GM19395 (cell line): ENCODE results near the gene CSH2.
"Not testable (repeated sequence)": the region's sequence is repeated elsewhere in the genome, so short reads cannot be mapped to it uniquely, and the experiment has no call there.

ENCODE experiments used
- ATAC-seq: cut with Tn5 transposase; IDR thresholded peaks from one replicate; pipeline ENCODE4 v1.9.1; 2021; ENCODE audit warnings: mild to moderate bottlenecking, moderate library complexity; ENCODE audit not compliant: unreplicated experiment

CSH2 gene

GRCh38 chr17:63856425-63856824, 17.1 kb downstream of the CSH2 start:
- not testable (repeated sequence) for ATAC-seq

DNA sequence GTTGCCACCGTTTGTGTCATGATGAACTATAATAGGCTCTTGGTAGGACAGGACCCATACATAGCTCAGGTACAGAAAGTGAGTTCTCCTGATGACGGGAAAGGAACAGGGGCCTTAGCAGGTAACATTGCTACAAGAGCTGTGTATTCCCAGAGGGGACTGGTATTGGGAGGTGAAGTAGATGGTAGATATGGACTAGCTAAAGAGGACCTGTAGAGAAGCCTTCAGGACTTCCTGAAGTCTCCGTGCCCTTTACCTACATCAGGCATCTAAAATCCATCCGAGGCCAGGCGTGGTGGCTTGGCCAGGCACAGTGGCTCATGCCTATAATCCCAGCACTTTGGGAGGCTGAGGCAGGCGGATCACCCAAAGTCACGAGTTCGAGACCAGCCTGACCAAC, 18.3 kb downstream of the CSH2 start:
- no peak for ATAC-seq

DNA sequence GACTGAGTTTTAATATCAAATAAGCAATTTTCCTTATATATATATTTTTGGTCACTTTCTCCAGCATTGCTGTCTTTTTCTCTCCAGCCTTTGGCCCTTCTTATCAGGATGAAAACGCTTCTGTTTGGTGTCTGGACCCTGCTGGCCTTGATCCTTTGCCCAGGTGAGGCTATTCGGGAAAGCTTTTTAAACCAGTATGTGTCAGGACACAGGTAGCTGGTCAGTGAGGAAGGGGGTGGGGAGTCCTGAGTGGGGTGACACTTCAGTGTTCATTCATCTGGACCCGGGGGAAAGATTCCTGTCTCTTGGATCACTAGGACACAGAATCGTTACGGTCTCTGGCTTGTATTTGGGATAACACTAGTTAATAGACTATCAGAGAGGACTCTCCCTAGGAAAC, 18.8 kb downstream of the CSH2 start:
- ATAC-seq: no peak

DNA sequence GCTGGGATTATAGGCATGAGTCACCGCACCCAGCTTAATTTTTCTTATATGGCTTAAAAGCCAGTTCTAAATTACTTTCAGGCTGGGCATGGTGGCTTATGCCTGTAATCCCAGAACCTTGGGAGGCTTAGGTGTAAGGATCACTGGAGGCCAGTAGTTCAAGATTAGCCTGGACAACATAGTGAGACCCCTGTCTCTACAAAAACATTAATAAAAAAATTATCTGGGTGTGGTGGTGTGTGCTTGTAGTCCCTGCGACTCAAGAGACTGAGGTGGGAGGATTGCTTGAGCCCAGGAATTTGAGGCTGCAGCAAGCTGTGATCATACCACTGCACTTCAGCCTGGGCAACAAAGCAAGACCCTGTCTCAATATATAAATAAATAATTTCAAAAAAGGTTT, 20.2 kb downstream of the CSH2 start:
- ATAC-seq: no peak

DNA sequence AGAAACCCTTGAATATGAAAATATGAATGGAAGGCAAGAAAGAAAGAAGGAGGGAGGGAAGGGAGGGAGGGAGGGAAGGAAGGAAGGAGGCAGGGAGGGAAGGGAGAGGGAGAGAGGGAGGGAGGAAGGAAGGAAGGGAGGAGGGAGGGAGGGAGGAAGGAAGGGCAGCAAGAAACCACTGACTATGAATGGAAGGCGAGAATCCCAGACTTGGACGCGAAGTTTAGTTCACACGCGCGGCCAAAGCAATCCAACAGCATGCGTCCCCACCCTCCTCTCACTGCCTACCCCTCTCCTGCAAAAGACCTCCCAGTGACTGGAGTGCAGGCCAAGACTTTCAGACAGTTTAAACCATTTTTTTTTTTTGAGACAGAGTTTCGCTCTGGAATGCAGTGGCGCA, 23.1 kb downstream of the CSH2 start:
- no peak for ATAC-seq

DNA sequence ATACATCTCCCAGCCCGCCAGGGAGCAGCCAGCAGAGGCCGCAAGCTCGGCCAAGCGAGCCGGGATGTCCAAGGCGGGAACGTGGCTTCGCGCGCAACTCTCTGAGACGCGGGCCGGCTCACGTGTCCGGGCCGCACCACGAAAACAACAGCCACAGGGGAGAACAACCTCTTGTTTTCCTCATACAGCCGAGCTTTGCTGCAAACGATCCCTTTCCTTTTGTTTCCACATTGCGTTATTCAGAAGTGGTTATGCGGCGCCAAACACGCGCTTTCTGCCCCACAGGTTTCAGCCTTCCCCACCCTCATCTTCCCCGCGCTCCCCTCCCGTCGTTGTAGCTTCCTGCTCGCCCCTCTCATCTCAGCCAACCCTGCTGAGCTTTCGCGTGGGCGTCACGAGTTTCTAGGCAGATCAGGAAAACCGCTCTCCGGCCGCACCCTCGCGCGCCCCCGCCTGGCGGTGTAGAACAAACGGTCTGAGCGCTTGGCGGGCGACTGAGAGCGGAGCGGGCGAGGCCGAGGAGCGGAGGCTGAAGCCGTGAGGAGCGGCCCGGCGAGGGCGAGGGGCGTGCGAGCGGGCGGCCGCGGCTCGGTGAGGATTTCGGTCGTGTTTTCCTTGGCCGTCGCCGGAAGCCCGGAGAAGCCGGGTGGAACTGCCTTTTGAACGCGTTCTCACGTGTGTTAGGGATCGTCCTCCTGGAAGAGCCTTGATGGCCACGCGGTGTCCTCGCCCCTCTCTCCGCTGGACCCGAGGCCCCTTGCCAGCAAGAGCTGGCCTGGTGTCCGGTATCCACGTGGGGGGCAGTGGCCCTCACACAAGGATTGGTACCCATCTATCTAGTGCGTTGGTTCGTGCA, 24.4 kb downstream of the CSH2 start:
- ATAC-seq: peak; percentile 91

DNA sequence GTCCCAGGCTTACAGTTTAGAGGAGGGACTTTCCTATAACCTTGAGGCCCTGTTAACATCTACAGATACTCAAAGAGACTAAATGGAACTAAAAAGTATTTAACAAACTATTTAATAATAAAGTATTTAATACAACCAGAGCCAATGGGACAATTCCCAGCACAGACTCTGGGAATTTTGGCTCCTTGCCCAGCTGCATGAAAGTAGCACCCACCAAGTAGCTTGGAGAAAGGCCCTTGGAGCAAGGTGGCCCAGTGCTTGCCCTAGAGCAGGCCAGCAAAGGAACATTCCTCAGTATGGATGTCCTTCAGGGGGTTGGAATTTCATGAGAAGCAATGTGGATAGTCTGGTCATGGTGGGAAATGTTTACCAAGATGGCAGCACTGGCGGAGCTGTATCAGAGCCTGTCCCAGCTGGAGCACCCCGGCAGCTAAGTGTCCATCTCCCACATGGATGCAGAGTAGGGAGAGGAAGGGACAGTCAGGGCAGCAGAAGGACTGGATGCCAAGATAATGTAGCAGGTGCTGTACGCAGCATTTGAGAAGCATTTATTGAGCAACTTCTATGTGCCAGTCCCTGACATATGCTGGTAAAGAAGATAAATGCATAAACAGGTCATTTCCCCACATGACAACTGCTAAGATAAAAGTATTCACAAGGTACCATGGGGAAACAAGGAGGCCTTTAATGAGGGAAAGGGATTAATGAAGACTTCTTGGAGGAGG, 25.8 kb downstream of the CSH2 start:
- no peak for ATAC-seq

GRCh38 chr17:63845509-63845908, 28.0 kb downstream of the CSH2 start:
- ATAC-seq: no peak

GRCh38 chr17:63843910-63844677, 29.4 kb downstream of the CSH2 start:
- no peak for ATAC-seq

DNA sequence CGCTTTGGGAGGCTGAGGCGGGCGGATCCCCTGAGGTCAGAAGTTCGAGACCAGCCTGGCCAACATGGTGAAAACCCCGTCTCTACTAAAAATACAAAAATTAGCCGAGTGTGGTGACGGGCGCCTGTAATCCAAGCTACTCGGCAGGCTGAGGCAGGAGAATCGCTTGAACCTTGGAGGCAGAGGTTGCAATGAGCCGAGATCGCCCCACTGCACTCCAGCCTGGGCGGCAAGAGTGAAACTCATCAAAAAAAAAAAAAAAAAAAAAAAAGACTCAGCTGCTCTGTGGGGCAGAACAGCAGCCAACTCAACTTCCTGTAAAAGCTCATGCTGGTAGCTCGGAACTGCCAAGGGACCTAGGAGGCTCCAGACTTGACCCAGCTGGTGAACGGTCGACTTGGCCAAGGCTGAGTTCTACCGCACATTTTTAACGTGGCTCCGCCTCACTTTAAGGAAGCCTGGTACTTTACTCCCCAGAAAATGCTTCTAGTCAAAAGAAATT, 30.0 kb downstream of the CSH2 start:
- ATAC-seq: not testable (repeated sequence)

DNA sequence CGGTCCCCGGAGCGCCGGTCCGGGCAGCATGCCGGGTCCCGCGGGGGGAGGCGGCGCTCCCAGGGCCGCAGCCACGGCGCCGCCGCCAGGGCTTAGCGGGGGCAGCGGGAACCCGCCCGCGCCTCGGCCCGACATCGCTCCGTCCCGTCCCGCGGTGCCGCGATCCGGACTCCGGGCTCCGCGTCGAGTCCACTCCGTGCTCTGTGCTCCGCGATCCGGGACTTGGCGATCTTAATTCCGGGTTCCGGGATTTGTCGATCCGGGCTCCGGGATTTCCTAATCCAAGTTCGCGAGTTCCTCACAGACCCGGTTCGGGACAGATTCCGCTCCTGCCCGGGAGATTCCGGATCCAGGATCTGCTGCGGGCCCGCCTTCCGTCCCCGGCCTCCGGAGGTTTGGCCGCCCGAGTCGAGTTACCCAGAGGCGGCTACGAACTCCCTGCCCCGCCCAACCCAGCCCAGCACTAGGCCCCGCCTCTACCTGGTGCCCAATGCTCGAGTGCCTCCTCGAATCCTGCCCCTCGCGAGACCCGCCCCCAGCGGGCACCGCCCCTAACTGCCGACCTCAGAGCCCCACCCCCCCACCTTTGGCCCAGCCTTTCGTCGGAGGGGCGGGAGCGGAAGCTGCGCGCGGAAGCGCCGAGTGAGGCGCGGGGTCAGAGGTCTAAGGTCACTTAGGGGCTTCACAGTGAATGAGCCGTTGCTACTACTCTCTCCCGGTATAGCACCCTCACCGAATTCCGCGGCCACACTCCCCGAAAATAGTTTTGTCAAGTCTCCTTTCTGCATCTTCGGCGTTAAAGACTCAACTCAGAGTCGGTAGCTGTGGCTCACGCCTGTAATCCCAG, 30.7 kb downstream of the CSH2 start, which contains the start of gene SMARCD2:
TSS of gene SMARCD2 (minus strand) at position 146 of the 847 bp plus-strand sequence. CDS start at position 135, 11 bp downstream.
- ATAC-seq: peak; percentile 74

DNA sequence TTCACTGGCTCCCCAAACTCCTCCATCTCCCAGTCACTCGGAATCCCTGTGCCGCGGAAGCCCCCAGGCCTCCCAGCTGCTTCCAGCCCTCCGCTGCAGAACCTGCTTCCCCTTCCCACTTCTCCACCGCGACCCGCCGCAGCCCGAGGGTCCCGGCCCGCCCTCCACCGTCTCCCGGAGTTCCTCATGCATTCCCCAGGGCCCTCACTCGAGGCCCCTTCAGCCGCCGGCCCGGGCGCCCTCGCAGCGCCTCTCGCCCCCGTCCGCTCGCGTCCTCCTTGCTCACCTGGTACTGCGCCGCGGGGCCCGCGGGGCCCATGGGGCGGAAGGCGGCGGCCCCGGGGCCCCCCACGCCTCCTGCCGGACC, 31.3 kb downstream of the CSH2 start:
- peak; percentile 31 for ATAC-seq

DNA sequence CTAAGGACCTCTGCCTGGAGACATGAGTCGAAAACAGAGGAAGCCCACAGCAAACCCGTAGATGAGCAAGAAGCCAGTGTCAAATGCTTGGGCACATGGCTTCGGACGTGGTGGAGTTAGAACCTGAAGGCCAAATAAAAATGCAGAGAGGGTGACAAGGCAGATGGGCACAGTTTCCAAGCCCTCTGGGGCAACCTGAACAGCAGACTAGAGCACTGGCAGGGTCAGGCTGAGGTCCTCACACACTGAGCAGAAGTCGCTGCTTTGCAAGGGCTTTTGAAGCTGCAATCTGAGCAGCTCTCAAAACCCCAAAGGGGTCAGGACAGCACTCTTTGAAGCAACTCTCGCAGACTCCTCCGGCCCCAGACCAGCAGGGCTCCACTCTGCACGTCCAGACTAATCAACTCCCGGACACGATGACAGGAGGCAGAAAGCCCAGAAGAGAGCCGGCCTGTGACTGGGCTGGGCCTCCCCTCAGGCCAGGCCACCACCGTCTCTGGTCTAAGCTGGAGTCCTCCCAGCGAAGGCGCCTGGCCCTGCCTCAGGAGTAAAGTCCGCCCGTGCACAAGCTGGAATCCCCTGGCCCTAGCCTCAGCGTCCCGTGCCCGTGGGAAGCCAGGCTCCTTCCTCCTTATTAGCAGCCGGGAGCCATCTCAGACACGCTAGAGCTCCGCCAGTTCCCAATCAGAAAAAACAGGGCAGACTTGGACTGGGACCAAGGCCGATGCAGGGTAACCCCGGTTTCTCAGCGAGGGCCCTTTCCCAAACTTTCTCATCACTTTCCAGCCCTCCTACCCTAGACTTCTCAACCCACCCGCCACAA, 31.9 kb downstream of the CSH2 start:
- no peak for ATAC-seq

DNA sequence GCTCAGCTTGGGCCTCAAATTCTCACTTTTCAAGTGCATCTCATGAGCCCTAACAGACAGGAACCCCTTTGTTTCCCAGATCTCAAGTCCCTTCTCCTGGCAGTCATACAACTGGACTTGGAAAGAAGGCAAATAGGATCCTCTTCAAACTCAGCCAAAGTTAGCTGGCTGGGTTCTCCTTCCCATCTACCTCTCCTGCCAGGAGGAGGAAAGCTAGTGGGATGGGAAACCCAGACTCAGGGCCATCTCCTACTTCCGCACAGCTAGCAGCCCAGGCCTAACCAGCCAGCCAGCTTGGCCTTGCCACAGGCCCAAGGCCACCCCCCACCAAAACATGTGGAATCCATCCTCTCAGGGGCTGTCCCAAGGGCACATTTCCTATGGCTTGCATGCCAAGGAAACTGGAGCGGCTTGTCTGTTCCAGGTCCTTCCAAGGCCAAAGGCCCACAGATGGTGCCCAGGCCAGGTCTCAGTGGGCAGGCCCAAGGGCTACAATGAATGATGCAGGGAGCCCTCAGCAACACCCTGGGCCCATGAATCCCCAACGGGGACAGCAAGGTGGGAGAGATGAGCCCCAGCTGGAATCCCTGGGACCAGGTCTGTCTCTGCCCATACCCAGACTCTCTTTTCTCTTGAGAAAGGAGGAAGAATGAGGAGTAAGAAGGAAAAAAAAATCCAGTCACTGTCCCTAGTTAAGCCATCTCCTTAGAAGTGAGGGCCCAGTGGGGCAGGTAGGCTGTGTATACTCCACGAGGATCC, 32.7 kb downstream of the CSH2 start:
- no peak for ATAC-seq

GRCh38 chr17:63838631-63839171, 34.8 kb downstream of the CSH2 start:
- no peak for ATAC-seq

GRCh38 chr17:63837962-63838600, 35.4 kb downstream of the CSH2 start:
- no peak for ATAC-seq

DNA sequence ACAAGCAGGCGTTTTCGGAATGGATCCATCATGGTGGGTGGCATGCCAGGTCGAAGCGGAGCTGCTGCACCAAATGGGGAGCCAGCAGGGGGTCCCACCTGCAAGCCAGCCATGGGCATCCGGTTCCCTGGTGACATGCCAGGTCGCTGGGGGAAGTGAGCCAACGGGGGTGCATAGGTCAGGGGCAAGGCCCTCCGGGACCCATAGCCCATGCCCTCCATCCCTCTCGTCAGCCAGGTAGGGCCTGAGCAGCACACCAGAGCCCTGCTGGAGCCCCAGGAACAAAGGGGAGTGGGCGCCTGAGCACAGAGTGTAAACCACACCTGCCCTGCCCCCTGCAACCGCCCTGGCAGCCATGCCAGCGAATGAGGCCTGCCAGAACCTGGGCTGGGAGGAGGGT, 36.0 kb downstream of the CSH2 start:
- no peak for ATAC-seq

GRCh38 chr17:63836811-63837210, 36.7 kb downstream of the CSH2 start:
- no peak for ATAC-seq
